Testis (tissue), 2 donors: ENCODE measurements around the gene TRIM14.

Experiments
- POLR2A ChIP-seq: fragments of 450-650 bp; IDR thresholded peaks from one replicate; pipeline ENCODE4 v1.6.1; 2017; ENCODE audit warnings: antibody characterized with exemption, mild to moderate bottlenecking, moderate library complexity
- TF ChIP-seq, protein P1 (sequence below), 3 experiments: fragments of 450-650 bp in 2 of 3; fragments of 200-600 bp in 1 of 3; sonication (generic) in 1 of 3; IDR thresholded peaks; one replicate each; pipeline ENCODE4 v1.5.1; 2016 to 2019; ENCODE audit warnings: antibody characterized with exemption in 3 of 3, mild to moderate bottlenecking in 2 of 3, moderate library complexity in 1 of 3

DNA sequence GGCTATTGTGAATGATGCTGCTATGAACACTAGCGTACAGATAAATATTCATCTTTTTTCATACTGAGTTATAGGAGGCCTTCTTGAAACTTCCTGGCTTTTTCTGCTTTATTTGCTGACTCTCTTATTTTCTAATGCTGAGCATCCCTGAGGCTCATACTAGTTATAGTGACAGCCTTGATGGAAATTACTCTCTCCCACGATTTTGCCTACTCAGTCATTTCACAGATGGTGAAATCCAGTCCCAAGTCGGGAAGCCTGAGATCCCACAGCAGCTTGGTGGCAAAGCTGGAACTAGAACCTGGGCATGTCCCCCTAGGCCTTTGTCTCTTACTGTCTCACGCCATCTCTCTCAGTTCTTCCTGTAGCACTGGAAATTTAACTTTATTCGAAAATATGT, 40.1 kb downstream of the TRIM14 start:
- no peak for TF ChIP-seq POLR2A
- TF ChIP-seq, protein P1, sequence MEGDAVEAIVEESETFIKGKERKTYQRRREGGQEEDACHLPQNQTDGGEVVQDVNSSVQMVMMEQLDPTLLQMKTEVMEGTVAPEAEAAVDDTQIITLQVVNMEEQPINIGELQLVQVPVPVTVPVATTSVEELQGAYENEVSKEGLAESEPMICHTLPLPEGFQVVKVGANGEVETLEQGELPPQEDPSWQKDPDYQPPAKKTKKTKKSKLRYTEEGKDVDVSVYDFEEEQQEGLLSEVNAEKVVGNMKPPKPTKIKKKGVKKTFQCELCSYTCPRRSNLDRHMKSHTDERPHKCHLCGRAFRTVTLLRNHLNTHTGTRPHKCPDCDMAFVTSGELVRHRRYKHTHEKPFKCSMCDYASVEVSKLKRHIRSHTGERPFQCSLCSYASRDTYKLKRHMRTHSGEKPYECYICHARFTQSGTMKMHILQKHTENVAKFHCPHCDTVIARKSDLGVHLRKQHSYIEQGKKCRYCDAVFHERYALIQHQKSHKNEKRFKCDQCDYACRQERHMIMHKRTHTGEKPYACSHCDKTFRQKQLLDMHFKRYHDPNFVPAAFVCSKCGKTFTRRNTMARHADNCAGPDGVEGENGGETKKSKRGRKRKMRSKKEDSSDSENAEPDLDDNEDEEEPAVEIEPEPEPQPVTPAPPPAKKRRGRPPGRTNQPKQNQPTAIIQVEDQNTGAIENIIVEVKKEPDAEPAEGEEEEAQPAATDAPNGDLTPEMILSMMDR (IDR thresholded peaks at IDR 0.05): no peak
